B cell (primary cell): ENCODE data around the gene SMYD2. TPM values are rescaled to one million over a fixed set of nuclear protein-coding genes. Genes with fewer than 3 reads are reported as not detected.

Source experiments
- ATAC-seq: fragments of 200-7000 bp; cut with Tn5 transposase; one replicate; pipeline ENCODE4 v1.10.0; 2021; ENCODE audit warnings: low read depth, mild to moderate bottlenecking, moderate number of reproducible peaks, moderate library complexity
- CTCF ChIA-PET: fragments of 350-600 bp; sonication (Branson Sonifier 250); formaldehyde crosslinking; loops from one replicate; lab custom pipeline; 2021; ENCODE audit warnings: antibody characterized with exemption, inconsistent platforms; lab: Charles Lee
- POLR2A ChIA-PET: fragments of 350-600 bp; sonication (Branson Sonifier 250); formaldehyde crosslinking; loops from one replicate; lab custom pipeline; 2021; ENCODE audit warnings: antibody characterized with exemption; lab: Charles Lee
- DNase-seq: peaks from one replicate; pipeline ENCODE4 v3.0.0; 2013
- H2AFZ ChIP-seq: 2 replicates; pipeline ENCODE4 v1.6.1; 2012; ENCODE audit warnings: mild to moderate bottlenecking, low read depth, low read length; ENCODE audit not compliant: insufficient read depth, poor library complexity, severe bottlenecking
- H3K27ac ChIP-seq, 2 donors: 1 replicate in 1 of 2; 2 replicates in 1 of 2; pipeline ENCODE4 v1.5.1; 2012 to 2013; ENCODE audit warnings: low read length in 2 of 2, mild to moderate bottlenecking in 2 of 2, moderate library complexity in 1 of 2
- H3K27me3 ChIP-seq, 4 experiments: fragments of 200-600 bp in 1 of 4; sonication (generic) in 1 of 4; replicated peaks in 1 of 4; 1 replicate in 2 of 4; 2 replicates in 2 of 4; pipeline versions ENCODE4 v1.6.1 to v1.7.0; 2013 to 2016; ENCODE audit warnings: low read length in 3 of 4, mild to moderate bottlenecking in 2 of 4, mixed read lengths in 1 of 4, moderate library complexity in 1 of 4; ENCODE audit not compliant: insufficient read depth in 4 of 4, control insufficient read depth in 3 of 4; ENCODE audit errors: control extremely low read depth in 1 of 4
- H3K36me3 ChIP-seq, 2 experiments: replicated peaks in 1 of 2; 1 replicate in 1 of 2; 2 replicates in 1 of 2; pipeline versions ENCODE4 v1.6.1 to v1.7.1; 2013; ENCODE audit warnings: low read length in 1 of 2; ENCODE audit not compliant: insufficient read depth in 2 of 2, control insufficient read depth in 1 of 2; ENCODE audit errors: control extremely low read depth in 1 of 2, extremely low read depth in 1 of 2
- H3K4me1 ChIP-seq, 2 donors: fragments of 200-600 bp in 1 of 2; sonication (generic) in 1 of 2; 1 replicate in 1 of 2; 2 replicates in 1 of 2; pipeline versions ENCODE4 v1.5.1 to v1.6.1; 2013 to 2017; ENCODE audit warnings: low read length in 2 of 2; ENCODE audit not compliant: control insufficient read depth in 2 of 2, insufficient read depth in 2 of 2
- H3K4me2 ChIP-seq: replicated peaks from 2 replicates; pipeline ENCODE3; 2012; ENCODE audit warnings: mild to moderate bottlenecking, low read depth, low read length; ENCODE audit not compliant: poor library complexity, severe bottlenecking
- H3K4me3 ChIP-seq, 5 experiments: fragments of 200-600 bp in 1 of 5; sonication (generic) in 1 of 5; 1 replicate in 3 of 5; 2 replicates in 2 of 5; pipeline versions ENCODE4 v1.5.1 to v1.7.0; 2011 to 2016; ENCODE audit warnings: low read length in 4 of 5, mild to moderate bottlenecking in 4 of 5, low read depth in 2 of 5, control low read depth in 1 of 5, moderate library complexity in 1 of 5; ENCODE audit not compliant: insufficient read depth in 1 of 5; ENCODE audit errors: control extremely low read depth in 1 of 5, extremely low read depth in 1 of 5
- H3K79me2 ChIP-seq: fragments of 200-600 bp; sonication (generic); one replicate; pipeline ENCODE4 v1.6.0; 2016; ENCODE audit warnings: low read length; ENCODE audit not compliant: control insufficient read depth, insufficient read depth
- H3K9ac ChIP-seq: fragments of 200-600 bp; sonication (generic); 2 replicates; pipeline ENCODE4 v1.6.1; 2017; ENCODE audit warnings: mild to moderate bottlenecking, low read length, moderate library complexity
- H3K9me3 ChIP-seq, 3 donors: one replicate each; pipeline versions ENCODE4 v1.6.1 to v1.7.1; 2013; ENCODE audit warnings: low read length in 2 of 3; ENCODE audit not compliant: control insufficient read depth in 2 of 3, insufficient read depth in 1 of 3; ENCODE audit errors: control extremely low read depth in 1 of 3
- H4K20me1 ChIP-seq: 2 replicates; pipeline ENCODE4 v1.6.0; 2012; ENCODE audit warnings: mild to moderate bottlenecking, low read length; ENCODE audit not compliant: insufficient read depth, control insufficient read depth, poor library complexity, severe bottlenecking
- H3K27ac Mint-ChIP-seq: one replicate; pipeline ENCODE4 v1.8.0; 2021; ENCODE audit warnings: mixed read lengths
- H3K27me3 Mint-ChIP-seq: one replicate; pipeline ENCODE4 v1.8.0; 2021; ENCODE audit warnings: mixed read lengths
- H3K4me1 Mint-ChIP-seq: one replicate; pipeline ENCODE4 v1.8.0; 2021; ENCODE audit warnings: mixed read lengths
- H3K4me3 Mint-ChIP-seq: one replicate; pipeline ENCODE4 v1.8.0; 2021; ENCODE audit warnings: mixed read lengths
- H3K9me3 Mint-ChIP-seq: one replicate; pipeline ENCODE4 v1.8.0; 2022; ENCODE audit warnings: mixed read lengths; ENCODE audit not compliant: insufficient read depth
- EZH2 ChIP-seq: IDR thresholded peaks from 2 replicates; pipeline ENCODE4 v1.6.1; 2012; ENCODE audit warnings: borderline replicate concordance, low read depth, mild to moderate bottlenecking, moderate library complexity, low read length; ENCODE audit not compliant: insufficient read depth, poor library complexity, severe bottlenecking
- WGBS: methylation state at CpG from one replicate; pipeline ENCODE4 v1.1.5; 2013; ENCODE audit warnings: missing lambda C conversion rate; ENCODE audit not compliant: insufficient coverage; 5-methylcytosine and 5-hydroxymethylcytosine counted together
- intact Hi-C: fragments of 100-400 bp; cut with micrococcal nuclease; formaldehyde crosslinking; loops from one replicate; pipeline ENCODE4 v1.10.0; 2022
- polyA plus RNA-seq: library from polyadenylated mRNA; depleted of rRNA; stranded (reverse); fragments of >200 nt; gene quantifications from 2 replicates; pipeline ENCODE4 v1.2.3, GENCODE V29; 2012
- total RNA-seq, 2 donors: library from RNA; stranded (reverse); fragments of 120-200 nt in 1 of 2; gene quantifications; 1 replicate in 1 of 2; 2 replicates in 1 of 2; pipeline versions ENCODE4 v1.2.3 to v1.2.4, GENCODE V29; 2013 to 2022
- TF ChIP-seq, protein P1 (sequence below): fragments of 200-600 bp; IDR thresholded peaks from one replicate; pipeline ENCODE4 v1.8.0; 2022; ENCODE audit warnings: antibody characterized with exemption, mild to moderate bottlenecking

The SMYD2 gene
- total and polyA plus RNA-seq, 2 donors (not counting 1 experiment from before 2014, with no cell fraction given) = 21.2 to 29.1 TPM

DNA sequence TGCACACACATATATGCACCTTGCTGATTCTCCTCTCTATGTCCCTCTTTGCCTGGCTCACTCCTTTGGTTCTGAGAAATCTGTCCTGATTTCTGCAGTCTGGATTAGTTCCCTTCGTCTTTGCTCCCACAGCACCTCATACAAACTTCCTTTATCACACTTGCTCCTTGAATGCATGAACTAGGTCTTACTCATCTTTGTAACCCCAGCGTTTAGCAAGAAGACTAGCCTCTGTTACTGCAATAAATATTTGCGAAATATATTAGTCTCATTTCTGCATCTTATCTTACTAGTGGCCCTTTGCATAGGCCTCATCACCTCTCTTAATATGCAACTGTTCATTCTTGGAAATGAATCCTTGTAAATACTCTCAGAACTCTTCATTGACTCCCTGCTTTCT, 11.4 kb downstream of the SMYD2 start:
- Histone ChIP-seq H3K79me2 (peaks cover 34% of the 10 kb centered on the region), H3K9ac (no peak overlapping the region), H3K4me1 (no peaks in the 10 kb centered on the region), H3K4me2 (no peak overlapping the region), H3K27me3 (no peaks in the 10 kb centered on the region), H2AFZ (no peak overlapping the region), H3K4me3 (no peak overlapping the region), H3K36me3 (peaks cover 0 to 2% of the 10 kb centered on the region in 2 experiments), H3K9me3 (no peaks in the 10 kb centered on the region), H3K27ac (no peak overlapping the region), H4K20me1 (peaks cover 17% of the 10 kb centered on the region)
- Mint-ChIP-seq H3K9me3 (no peaks in the 10 kb centered on the region), H3K4me3 (no peak overlapping the region), H3K27me3 (no peaks in the 10 kb centered on the region), H3K27ac (no peak overlapping the region), H3K4me1 (peaks cover 3% of the 10 kb centered on the region)
- intact Hi-C loops = no loop called here
- no peak for TF ChIP-seq EZH2
- TF ChIP-seq, protein P1, sequence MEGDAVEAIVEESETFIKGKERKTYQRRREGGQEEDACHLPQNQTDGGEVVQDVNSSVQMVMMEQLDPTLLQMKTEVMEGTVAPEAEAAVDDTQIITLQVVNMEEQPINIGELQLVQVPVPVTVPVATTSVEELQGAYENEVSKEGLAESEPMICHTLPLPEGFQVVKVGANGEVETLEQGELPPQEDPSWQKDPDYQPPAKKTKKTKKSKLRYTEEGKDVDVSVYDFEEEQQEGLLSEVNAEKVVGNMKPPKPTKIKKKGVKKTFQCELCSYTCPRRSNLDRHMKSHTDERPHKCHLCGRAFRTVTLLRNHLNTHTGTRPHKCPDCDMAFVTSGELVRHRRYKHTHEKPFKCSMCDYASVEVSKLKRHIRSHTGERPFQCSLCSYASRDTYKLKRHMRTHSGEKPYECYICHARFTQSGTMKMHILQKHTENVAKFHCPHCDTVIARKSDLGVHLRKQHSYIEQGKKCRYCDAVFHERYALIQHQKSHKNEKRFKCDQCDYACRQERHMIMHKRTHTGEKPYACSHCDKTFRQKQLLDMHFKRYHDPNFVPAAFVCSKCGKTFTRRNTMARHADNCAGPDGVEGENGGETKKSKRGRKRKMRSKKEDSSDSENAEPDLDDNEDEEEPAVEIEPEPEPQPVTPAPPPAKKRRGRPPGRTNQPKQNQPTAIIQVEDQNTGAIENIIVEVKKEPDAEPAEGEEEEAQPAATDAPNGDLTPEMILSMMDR = no peak
- ATAC-seq = no peak
- POLR2A ChIA-PET = interaction anchor here (0.5 kb wide), 1 partner anchor 16 kb away, joined by 4 read pairs; no protein-coding TSS in a partner anchor
- DNase-seq = no peak
- 88% methylated on average over 3 of the region's 3 CpGs for WGBS
- CTCF ChIA-PET = interaction anchor here (1.1 to 2.0 kb wide), 2 partner anchors 31 to 37 kb away, joined by 7 to 8 read pairs; no protein-coding TSS in a partner anchor

- Mint-ChIP-seq H3K9me3 (no peaks in the 10 kb centered on the region), H3K27me3 (no peaks in the 10 kb centered on the region), H3K27ac (no peak overlapping the region), H3K4me3 (no peak overlapping the region), H3K4me1 (peaks cover 2% of the 10 kb centered on the region)
- intact Hi-C loops = no loop called here
- no CpG with 5 or more reads among the region's 4 CpGs for WGBS
- H3K36me3 ChIP-seq = no peaks in the 10 kb centered on the region
- no peaks in the 10 kb centered on the region for H3K27me3 ChIP-seq
- no peaks in the 10 kb centered on the region for H3K4me1 ChIP-seq
- no peak overlapping the region for H2AFZ ChIP-seq
- CTCF ChIA-PET = interaction anchor here (0.7 to 1.4 kb wide), 2 partner anchors 33 to 34 kb away, joined by 5 read pairs; no protein-coding TSS in a partner anchor
- H3K27ac ChIP-seq = no peak overlapping the region
- TF ChIP-seq, protein P1 = no peak
- TF ChIP-seq EZH2 = no peak
- POLR2A ChIA-PET = no interaction called here
- H3K9ac ChIP-seq = no peak overlapping the region
- H3K4me3 ChIP-seq = no peak overlapping the region
- DNase-seq (no peak), ATAC-seq (no peak)
- no peaks in the 10 kb centered on the region for H3K9me3 ChIP-seq
- peaks cover 15% of the 10 kb centered on the region for H4K20me1 ChIP-seq
- peaks cover 17% of the 10 kb centered on the region for H3K79me2 ChIP-seq
- H3K4me2 ChIP-seq = no peak overlapping the region
Observed at GRCh38 chr1:214295934-214296333, 15.0 kb downstream of the SMYD2 start.
